Ovary (tissue), 9 donors: Measurements from ENCODE around the gene CLCN2. TPM values are rescaled to one million over a fixed set of nuclear protein-coding genes. Genes with fewer than 3 reads are reported as not detected.

Experiments
- DNase-seq, 5 donors: peaks; one replicate each; pipeline ENCODE4 v3.0.0-alpha.2; 2019 to 2020
- H3K27ac ChIP-seq, 2 donors: fragments of 200-600 bp; one replicate each; pipeline versions ENCODE4 v1.5.1 to v1.8.0; 2019 to 2022
- H3K27me3 ChIP-seq: fragments of 200-600 bp; one replicate; pipeline ENCODE4 v1.8.0; 2022
- H3K36me3 ChIP-seq: fragments of 200-600 bp; sonication (generic); one replicate; pipeline ENCODE4 v1.5.1; 2019
- H3K4me1 ChIP-seq: one replicate; pipeline ENCODE4 v1.8.1; 2013; ENCODE audit warnings: mild to moderate bottlenecking, moderate library complexity; ENCODE audit not compliant: insufficient read depth
- H3K4me3 ChIP-seq: fragments of 200-600 bp; sonication (generic); one replicate; pipeline ENCODE4 v1.5.1; 2017
- H3K9me3 ChIP-seq, 2 donors: fragments of 200-600 bp in 1 of 2; sonication (generic) in 1 of 2; one replicate each; pipeline versions ENCODE4 v1.5.1 to v1.8.1; 2013 to 2019; ENCODE audit warnings: mild to moderate bottlenecking in 1 of 2, moderate library complexity in 1 of 2
- EP300 ChIP-seq: sonication (generic); formaldehyde crosslinking; IDR thresholded peaks from one replicate; pipeline ENCODE4 v1.6.1; 2017; ENCODE audit warnings: antibody characterized with exemption
- POLR2A ChIP-seq: fragments of 450-650 bp; IDR thresholded peaks from one replicate; pipeline ENCODE4 v1.6.1; 2017; ENCODE audit warnings: antibody characterized with exemption, mild to moderate bottlenecking, moderate library complexity
- WGBS, 3 donors: extraction: QIAGEN DNeasy Blood & Tissue Kit in 1 of 3; methylation state at CpG; one replicate each; pipeline versions ENCODE4 v1.1.5 to v1.1.7; 2013 to 2017; 5-methylcytosine and 5-hydroxymethylcytosine counted together
- intact Hi-C, 4 donors: fragments of 100-400 bp; cut with DNase I; formaldehyde crosslinking; loops; one replicate each; pipeline versions ENCODE4 v1.11.0 to v1.15.1; 2022 to 2023
- polyA plus RNA-seq, 2 donors: library from polyadenylated mRNA; stranded (reverse); fragments of 200-250 nt in 1 of 2; fragments of 350-450 nt in 1 of 2; fragmentation: Illumina TruSeq in 1 of 2; extraction: RNeasy Lipid Tissue Mini Kit (QIAGEN cat#74804) in 1 of 2; gene quantifications; one replicate each; pipeline ENCODE4 v1.2.3, GENCODE V29; 2013 to 2014
- total RNA-seq, 7 donors: library from RNA; depleted of rRNA in 2 of 7; stranded (reverse); fragments of >200 nt in 2 of 7; fragmentation: NEBNext Ultra II Directional in 3 of 7; extraction: Animal tissue kit (Norgen Biotek cat#: 25700) in 3 of 7; gene quantifications; one replicate each; pipeline versions ENCODE4 v1.1.0 to v1.2.4, GENCODE V29; 2016 to 2023
- TF ChIP-seq, protein P1 (sequence below), 3 donors: fragments of 450-650 bp in 2 of 3; fragments of 200-600 bp in 1 of 3; IDR thresholded peaks; one replicate each; pipeline versions ENCODE4 v1.5.1 to v1.8.0; 2016 to 2022; ENCODE audit warnings: antibody characterized with exemption in 3 of 3, mild to moderate bottlenecking in 1 of 3
- donor health status: DM: no; HTN: no; CAD: no; lungs with moderate emphysema.
- donor health status: DM: no; HTN: no; CAD: no.
- donor health status: Bipolar disorder and iron deficiency.
- donor health status: DM: yes; HTN: yes; CAD: no.
- donor health status: DM: no; HTN: no; CAD: no.
- donor health status: DM: yes; HTN: yes; CAD: no.

Gene CLCN2
- total and polyA plus RNA-seq, 9 donors = 3.5 to 18.0 (median 11.7) TPM

DNA sequence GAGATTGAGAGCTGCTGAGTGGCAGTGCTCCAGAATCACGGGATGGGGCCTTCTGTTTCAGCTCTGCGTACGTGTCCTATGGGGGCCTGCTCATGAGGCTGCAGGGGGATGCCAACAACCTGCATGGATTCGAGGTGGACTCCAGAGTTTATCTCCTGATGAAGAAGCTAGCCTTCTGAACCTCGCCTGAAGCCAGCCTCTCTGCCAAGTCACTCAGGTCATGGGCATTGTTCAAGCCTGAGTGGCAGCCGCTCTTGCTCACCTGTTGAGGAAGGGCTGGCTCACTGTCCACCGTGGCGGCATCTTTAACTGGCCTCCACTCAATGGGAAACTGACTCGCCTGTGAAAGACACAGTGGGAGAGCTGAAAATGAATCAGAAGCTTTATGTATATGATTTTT is 6.7 kb upstream of the CLCN2 start:
- intact Hi-C loops = loop anchor here in 1 of 4 donors (10.0 kb wide), 1 partner anchor 53 kb away; the partner anchor contains the start of gene EIF4G1
- no peaks in the 10 kb centered on the region for H3K9me3 ChIP-seq
- no peaks in the 10 kb centered on the region for H3K36me3 ChIP-seq
- peaks cover 4% of the 10 kb centered on the region for H3K4me1 ChIP-seq
- no peak overlapping the region for H3K4me3 ChIP-seq
- H3K27me3 ChIP-seq = no peaks in the 10 kb centered on the region
- no peak overlapping the region for H3K27ac ChIP-seq
- TF ChIP-seq POLR2A (no peak), EP300 (no peak)
- TF ChIP-seq, protein P1, sequence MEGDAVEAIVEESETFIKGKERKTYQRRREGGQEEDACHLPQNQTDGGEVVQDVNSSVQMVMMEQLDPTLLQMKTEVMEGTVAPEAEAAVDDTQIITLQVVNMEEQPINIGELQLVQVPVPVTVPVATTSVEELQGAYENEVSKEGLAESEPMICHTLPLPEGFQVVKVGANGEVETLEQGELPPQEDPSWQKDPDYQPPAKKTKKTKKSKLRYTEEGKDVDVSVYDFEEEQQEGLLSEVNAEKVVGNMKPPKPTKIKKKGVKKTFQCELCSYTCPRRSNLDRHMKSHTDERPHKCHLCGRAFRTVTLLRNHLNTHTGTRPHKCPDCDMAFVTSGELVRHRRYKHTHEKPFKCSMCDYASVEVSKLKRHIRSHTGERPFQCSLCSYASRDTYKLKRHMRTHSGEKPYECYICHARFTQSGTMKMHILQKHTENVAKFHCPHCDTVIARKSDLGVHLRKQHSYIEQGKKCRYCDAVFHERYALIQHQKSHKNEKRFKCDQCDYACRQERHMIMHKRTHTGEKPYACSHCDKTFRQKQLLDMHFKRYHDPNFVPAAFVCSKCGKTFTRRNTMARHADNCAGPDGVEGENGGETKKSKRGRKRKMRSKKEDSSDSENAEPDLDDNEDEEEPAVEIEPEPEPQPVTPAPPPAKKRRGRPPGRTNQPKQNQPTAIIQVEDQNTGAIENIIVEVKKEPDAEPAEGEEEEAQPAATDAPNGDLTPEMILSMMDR (IDR thresholded peaks at IDR 0.05) = no peak
- WGBS, 3 donors = 68 to 75% (median 74%) methylated on average over 9 of the region's 9 CpGs
- DNase-seq = no peak

DNA sequence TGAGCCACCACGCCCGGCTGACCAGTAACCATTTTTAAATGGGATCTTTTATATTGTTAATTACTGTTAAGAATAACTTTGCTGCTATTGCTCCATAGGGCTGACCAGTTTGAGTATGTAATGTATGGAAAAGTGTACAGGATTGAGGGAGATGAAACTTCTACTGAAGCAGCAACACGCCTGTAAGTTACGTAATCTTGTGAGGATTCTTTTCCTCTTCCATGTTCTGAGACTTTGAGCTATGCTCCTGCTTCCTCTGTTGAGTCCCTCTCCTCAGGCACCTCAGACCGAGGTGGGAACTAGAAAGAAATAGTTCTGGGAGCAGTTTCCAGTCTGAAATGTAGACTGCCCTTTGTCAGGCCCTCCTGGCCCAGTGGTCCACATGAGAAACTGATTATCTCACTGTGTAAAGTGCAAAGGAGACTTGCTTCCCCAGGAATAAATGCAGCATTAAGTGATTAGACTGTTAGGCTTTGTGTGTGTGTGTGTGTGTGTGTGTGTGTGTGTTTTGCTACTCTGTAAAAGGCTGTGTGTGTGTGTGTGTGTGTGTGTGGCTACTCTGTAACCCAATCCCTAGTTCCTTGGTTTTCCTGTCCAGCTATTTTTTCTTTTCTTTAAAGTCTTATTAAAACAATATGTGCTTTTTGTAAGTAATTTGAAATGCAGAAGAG is 5.3 kb upstream of the CLCN2 start:
- Histone ChIP-seq H3K27me3 (no peaks in the 10 kb centered on the region), H3K4me3 (no peak overlapping the region), H3K27ac (no peak overlapping the region), H3K9me3 (no peaks in the 10 kb centered on the region), H3K36me3 (no peaks in the 10 kb centered on the region), H3K4me1 (peaks cover 4% of the 10 kb centered on the region)
- no peak for DNase-seq
- WGBS, 3 donors = 83 to 86% (median 86%) methylated on average over 5 of the region's 5 CpGs
- intact Hi-C loops = loop anchor here in 1 of 4 donors (10.0 kb wide), 1 partner anchor 52 kb away; the partner anchor contains the start of gene EIF4G1
- TF ChIP-seq POLR2A (no peak), EP300 (no peak)
- TF ChIP-seq, protein P1 (IDR thresholded peaks at IDR 0.05) = no peak

DNA sequence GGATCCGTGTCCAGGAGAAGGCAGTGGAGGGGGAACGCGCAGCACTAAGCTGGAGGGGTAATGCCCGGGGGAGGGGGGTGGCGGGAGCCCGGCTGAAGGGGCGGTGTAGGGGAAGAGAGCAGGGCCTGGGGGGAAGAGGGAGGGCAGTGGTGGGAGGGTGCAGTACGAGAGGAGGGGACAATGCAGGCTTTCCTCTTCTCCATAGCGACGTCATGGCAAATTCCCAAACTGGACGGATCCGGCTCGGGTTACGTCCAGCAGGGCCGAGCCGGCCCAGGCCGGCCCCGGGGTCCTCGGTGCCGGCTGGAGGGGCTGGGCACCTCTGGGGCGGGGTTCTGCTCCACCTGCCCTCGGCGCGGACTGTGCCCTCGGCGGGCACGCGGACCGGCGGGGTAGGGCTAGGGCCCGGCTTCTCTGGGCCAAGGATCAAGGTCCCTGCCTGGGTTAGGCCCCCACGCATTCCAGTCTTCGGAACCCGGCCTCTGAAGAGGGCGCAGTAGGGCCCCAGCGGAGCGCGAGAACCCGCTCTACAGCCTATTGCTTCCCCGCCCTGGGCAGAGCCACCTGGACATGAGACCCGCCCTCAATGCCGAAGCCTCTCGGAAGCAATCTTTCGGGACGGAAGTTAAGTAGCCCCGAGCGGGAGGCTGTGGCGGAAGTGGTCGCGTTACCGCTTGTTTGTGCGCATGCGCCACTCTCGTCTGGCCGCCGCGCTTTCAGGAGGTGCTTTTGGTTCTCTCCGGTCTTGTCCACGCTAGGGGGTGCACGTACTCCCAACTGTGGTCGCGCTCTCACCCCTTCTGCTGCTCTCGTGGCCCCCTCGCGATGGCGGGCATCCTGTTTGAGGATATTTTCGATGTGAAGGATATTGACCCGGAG is 1.5 kb upstream of the CLCN2 start:
- Histone ChIP-seq H3K4me1 (peaks cover 19% of the 10 kb centered on the region), H3K4me3 (peak overlapping the region; percentile 76), H3K27me3 (no peaks in the 10 kb centered on the region), H3K36me3 (no peaks in the 10 kb centered on the region), H3K9me3 (no peaks in the 10 kb centered on the region), H3K27ac (peak overlapping the region; percentile 95 to 100)
- DNase-seq = peak; percentile 95 to 98 (median 97)
- WGBS, 3 donors = 0% methylated on average over 53 to 68 of the region's 68 CpGs
- intact Hi-C loops = loop anchor here in 1 of 4 donors (10.0 kb wide), 1 partner anchor 48 kb away; the partner anchor contains the start of gene EIF4G1
- peak; percentile 79 for TF ChIP-seq POLR2A
- TF ChIP-seq, protein P1 (IDR thresholded peaks at IDR 0.05) = peak in 2 of 3 donors; percentile 69 to 74
- no peak for TF ChIP-seq EP300

DNA sequence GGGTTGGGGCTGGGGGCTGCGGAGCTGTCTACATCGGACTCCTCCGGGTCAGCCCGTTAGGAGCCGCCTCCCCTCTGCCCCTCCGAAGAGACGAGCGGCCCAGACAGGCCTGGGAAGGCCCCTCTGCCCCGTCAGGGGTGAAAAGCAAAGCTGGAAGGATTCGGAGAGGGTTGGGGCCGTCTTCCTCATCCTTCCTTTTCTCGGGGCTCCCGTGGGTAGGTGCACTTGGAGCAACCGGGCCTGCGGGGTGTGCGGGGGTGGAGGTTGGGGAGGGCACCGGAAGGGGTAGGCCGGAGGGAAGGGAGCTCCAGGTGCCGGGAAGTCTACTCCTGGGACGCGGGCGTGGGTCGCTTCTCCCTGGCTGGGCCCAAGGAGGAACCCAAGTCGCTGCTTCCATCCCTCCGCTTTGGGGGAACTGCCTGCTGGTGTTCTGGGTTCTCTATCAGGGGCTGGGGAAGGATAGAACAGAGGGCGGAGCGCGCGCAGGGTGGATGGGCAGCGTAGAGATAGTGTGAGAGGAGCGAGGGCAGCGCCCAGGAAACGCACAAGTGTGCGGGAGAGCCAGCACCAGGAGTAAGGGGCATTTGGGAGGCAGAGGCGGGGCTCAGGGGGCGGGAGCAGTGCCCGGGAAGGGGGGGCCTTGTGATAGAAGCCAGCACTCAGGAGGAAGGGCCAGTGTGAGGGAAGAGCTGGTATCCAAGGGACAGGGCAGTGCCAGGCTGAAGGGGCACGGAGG is 695 bp upstream of the CLCN2 start:
- Histone ChIP-seq H3K4me3 (peak overlapping the region; percentile 76), H3K36me3 (no peaks in the 10 kb centered on the region), H3K4me1 (peaks cover 19% of the 10 kb centered on the region), H3K27ac (peak overlapping the region; percentile 95 to 100), H3K9me3 (no peaks in the 10 kb centered on the region), H3K27me3 (no peaks in the 10 kb centered on the region)
- TF ChIP-seq, protein P1 (IDR thresholded peaks at IDR 0.05) = no peak
- TF ChIP-seq POLR2A (no peak), EP300 (no peak)
- WGBS, 3 donors = 0% methylated on average over 35 to 38 of the region's 38 CpGs
- peak in 2 of 5 donors; percentile 83 for DNase-seq
- intact Hi-C loops = loop anchor here in 1 of 4 donors (10.0 kb wide), 1 partner anchor 47 kb away; the partner anchor contains the start of gene EIF4G1
